K562 (cell line): ENCODE results near the gene GIPR. TPM values are rescaled to one million over a fixed set of nuclear protein-coding genes. Genes with fewer than 3 reads are reported as not detected.

Experiments
- DIDO1 ChIP-seq: fragments of 450-650 bp; IDR thresholded peaks from 2 replicates; pipeline ENCODE4 v1.6.1; 2016; ENCODE audit warnings: low read depth, missing biosample characterization, missing genetic modification characterization
- MIER1 ChIP-seq: fragments of 450-650 bp; IDR thresholded peaks from 2 replicates; pipeline ENCODE4 v1.6.1; 2016; ENCODE audit warnings: antibody characterized with exemption, mild to moderate bottlenecking, low read depth
- NR2F6 ChIP-seq: fragments of 450-650 bp; formaldehyde crosslinking; IDR thresholded peaks from 2 replicates; pipeline ENCODE4 v1.4.0; 2020; ENCODE audit warnings: mild to moderate bottlenecking
- PHF8 ChIP-seq: fragments of 200-600 bp; sonication (generic); IDR thresholded peaks from 2 replicates; pipeline ENCODE4 v1.6.1; 2012; ENCODE audit warnings: mixed run types, mild to moderate bottlenecking, inconsistent platforms, low read length, moderate library complexity, borderline replicate concordance
- PHTF2 ChIP-seq: fragments of 250-450 bp; sonication (Bioruptor Pico); IDR thresholded peaks from 2 replicates; pipeline ENCODE4 v1.5.0; 2021; ENCODE audit warnings: mild to moderate bottlenecking
- PRMT5 ChIP-seq: sonication (generic); formaldehyde crosslinking; IDR thresholded peaks from 2 replicates; pipeline ENCODE4 v1.5.0; 2020; ENCODE audit warnings: missing genetic modification reagents
- RBBP5 ChIP-seq: fragments of 200-600 bp; sonication (generic); IDR thresholded peaks from 2 replicates; pipeline ENCODE4 v1.6.1; 2012; ENCODE audit warnings: borderline replicate concordance, mild to moderate bottlenecking, low read length, control low read depth, inconsistent platforms; ENCODE audit not compliant: insufficient read depth, poor library complexity, severe bottlenecking
- SIN3A ChIP-seq, 2 experiments: fragments of 150-350 bp in 1 of 2; IDR thresholded peaks; 2 replicates each; pipeline ENCODE4 v1.6.1; 2011 to 2016; ENCODE audit warnings: borderline replicate concordance in 2 of 2, low read depth in 2 of 2, low read length in 2 of 2, mild to moderate bottlenecking in 2 of 2, moderate library complexity in 2 of 2; ENCODE audit not compliant: control insufficient read depth in 1 of 2
- TOE1 ChIP-seq, 2 experiments: fragments of 450-650 bp in 1 of 2; sonication (generic) in 1 of 2; formaldehyde crosslinking in 1 of 2; IDR thresholded peaks; 2 replicates each; pipeline versions ENCODE4 v1.7.1 to v1.8.0; 2016 to 2022; ENCODE audit warnings: borderline replicate concordance in 2 of 2, mild to moderate bottlenecking in 2 of 2, antibody characterized with exemption in 1 of 2, inconsistent platforms in 1 of 2, low read depth in 1 of 2, missing genetic modification reagents in 1 of 2, moderate library complexity in 1 of 2
- ZNF551 ChIP-seq: fragments of 250-450 bp; sonication (Bioruptor Pico); IDR thresholded peaks from 2 replicates; pipeline ENCODE4 v1.5.0; 2021; ENCODE audit warnings: mild to moderate bottlenecking, moderate library complexity
- ZNF644 ChIP-seq: fragments of 200-800 bp; sonication (Bioruptor generic); IDR thresholded peaks from 2 replicates; pipeline ENCODE4 v1.6.1; 2016; ENCODE audit warnings: low read depth, missing genetic modification characterization, missing compliant biosample characterization
- polyA plus RNA-seq, 8 experiments: library from polyadenylated mRNA; depleted of rRNA in 4 of 8; stranded (reverse) in 5 of 8; unstranded in 3 of 8; fragments of >200 nt; fragmentation: Nextera tagmentation in 2 of 8; fragmentation: Illumina TruSeq in 1 of 8; extraction: Ambion mirVana in 2 of 8; extraction: Trizol in 1 of 8; gene quantifications; 2 replicates each; pipeline versions ENCODE4 v1.2.1 to v1.2.3, GENCODE V29; 2011 to 2014; ENCODE audit warnings: inconsistent platforms in 1 of 8, missing spikeins in 1 of 8
- total RNA-seq, 7 experiments: library from RNA; depleted of rRNA in 6 of 7; stranded (reverse); fragments of >200 nt in 6 of 7; fragmentation: Illumina TruSeq in 2 of 7; extraction: Trizol in 2 of 7; gene quantifications; 2 replicates each; pipeline versions ENCODE4 v1.2.1 to v1.2.3, GENCODE V29; 2011 to 2021; ENCODE audit warnings: low replicate concordance in 1 of 7
- TF ChIP-seq, protein P1 (sequence below): sonication (generic); formaldehyde crosslinking; IDR thresholded peaks from 2 replicates; pipeline ENCODE4 v1.8.1; 2023; ENCODE audit warnings: mild to moderate bottlenecking, missing genetic modification reagents
- TF ChIP-seq, protein P2 (sequence below): fragments of 250-450 bp; sonication (Bioruptor Pico); IDR thresholded peaks from 2 replicates; pipeline ENCODE4 v1.8.0; 2021; ENCODE audit warnings: moderate library complexity, mild to moderate bottlenecking, inconsistent platforms
- TF ChIP-seq, protein P3 (sequence below): sonication (generic); formaldehyde crosslinking; IDR thresholded peaks from 2 replicates; pipeline ENCODE4 v1.8.0; 2022; ENCODE audit warnings: mild to moderate bottlenecking, missing genetic modification reagents
- TF ChIP-seq, protein P4 (sequence below): sonication (generic); formaldehyde crosslinking; IDR thresholded peaks from 2 replicates; pipeline ENCODE4 v1.8.0; 2022; ENCODE audit warnings: missing genetic modification reagents, mild to moderate bottlenecking, borderline replicate concordance
- TF ChIP-seq, protein P5 (sequence below): conservative IDR thresholded peaks from 2 replicates; pipeline ENCODE4 v1.6.1; 2011; ENCODE audit warnings: low read depth, mild to moderate bottlenecking, low read length; ENCODE audit not compliant: control insufficient read depth
- TF ChIP-seq, protein P6 (sequence below): fragments of 450-650 bp; formaldehyde crosslinking; conservative IDR thresholded peaks from 2 replicates; pipeline ENCODE4 v1.4.0; 2022; ENCODE audit warnings: mild to moderate bottlenecking, missing genetic modification characterization

The GIPR gene
- total and polyA plus RNA-seq, 9 of the 15 experiments (the other 6 are each of a cell fraction or from before 2014, with no cell fraction given), result 2.2 to 26.8 (median 12.7) TPM

DNA sequence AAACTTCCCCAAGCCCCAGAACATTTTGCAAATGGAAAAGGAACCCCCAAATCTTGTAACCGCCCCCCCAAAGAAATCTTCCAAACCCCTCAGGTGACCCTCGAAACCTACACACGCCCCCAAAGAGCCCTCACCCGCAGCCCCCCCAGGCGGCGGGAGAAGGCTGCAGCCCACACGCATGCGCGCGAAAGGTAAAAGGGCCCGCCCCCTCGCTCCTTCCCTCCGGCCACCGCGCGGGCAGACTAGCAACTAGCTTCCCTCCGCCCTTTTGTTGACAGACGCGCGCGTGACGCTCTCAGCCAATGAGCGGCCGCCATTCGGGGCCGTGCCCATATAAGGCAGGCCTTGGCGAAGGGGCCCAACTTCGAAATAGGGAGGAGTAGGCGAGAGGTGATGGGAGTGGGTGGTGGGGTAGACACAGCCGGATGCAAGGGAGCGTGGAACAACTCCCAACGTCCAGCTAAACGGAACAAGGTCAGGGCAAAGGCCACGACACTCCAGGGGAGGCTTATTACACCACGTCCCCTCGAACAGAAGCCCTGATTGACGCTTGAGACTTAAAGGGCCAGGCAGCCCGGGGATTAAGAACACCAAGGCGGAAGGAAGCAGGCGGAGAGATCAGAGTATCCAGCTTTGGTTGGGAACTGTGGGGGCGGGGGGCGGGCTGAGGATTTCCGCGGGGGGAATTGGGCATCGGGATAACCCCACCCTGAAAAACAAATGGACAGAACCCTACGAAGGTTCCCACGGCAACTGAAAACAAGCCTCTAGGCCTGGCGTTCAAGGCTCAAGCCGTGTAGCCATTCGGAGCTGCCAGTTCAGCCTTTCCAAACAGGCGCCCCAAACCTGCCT, 49.3 kb downstream of the GIPR start (continued):
- TF ChIP-seq, protein P1, sequence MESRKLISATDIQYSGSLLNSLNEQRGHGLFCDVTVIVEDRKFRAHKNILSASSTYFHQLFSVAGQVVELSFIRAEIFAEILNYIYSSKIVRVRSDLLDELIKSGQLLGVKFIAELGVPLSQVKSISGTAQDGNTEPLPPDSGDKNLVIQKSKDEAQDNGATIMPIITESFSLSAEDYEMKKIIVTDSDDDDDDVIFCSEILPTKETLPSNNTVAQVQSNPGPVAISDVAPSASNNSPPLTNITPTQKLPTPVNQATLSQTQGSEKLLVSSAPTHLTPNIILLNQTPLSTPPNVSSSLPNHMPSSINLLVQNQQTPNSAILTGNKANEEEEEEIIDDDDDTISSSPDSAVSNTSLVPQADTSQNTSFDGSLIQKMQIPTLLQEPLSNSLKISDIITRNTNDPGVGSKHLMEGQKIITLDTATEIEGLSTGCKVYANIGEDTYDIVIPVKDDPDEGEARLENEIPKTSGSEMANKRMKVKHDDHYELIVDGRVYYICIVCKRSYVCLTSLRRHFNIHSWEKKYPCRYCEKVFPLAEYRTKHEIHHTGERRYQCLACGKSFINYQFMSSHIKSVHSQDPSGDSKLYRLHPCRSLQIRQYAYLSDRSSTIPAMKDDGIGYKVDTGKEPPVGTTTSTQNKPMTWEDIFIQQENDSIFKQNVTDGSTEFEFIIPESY, result peak; percentile 63; the same call in 1 of the 2 replicates
- no peak for TF ChIP-seq MIER1
- TF ChIP-seq, protein P2, sequence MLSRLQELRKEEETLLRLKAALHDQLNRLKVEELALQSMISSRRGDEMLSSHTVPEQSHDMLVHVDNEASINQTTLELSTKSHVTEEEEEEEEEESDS (CRISPR knock-in tag), result no peak
- TF ChIP-seq DIDO1, result no peak
- TF ChIP-seq, protein P3, sequence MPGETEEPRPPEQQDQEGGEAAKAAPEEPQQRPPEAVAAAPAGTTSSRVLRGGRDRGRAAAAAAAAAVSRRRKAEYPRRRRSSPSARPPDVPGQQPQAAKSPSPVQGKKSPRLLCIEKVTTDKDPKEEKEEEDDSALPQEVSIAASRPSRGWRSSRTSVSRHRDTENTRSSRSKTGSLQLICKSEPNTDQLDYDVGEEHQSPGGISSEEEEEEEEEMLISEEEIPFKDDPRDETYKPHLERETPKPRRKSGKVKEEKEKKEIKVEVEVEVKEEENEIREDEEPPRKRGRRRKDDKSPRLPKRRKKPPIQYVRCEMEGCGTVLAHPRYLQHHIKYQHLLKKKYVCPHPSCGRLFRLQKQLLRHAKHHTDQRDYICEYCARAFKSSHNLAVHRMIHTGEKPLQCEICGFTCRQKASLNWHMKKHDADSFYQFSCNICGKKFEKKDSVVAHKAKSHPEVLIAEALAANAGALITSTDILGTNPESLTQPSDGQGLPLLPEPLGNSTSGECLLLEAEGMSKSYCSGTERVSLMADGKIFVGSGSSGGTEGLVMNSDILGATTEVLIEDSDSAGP (CRISPR knock-in tag), result peak; percentile 98
- TF ChIP-seq, protein P4, sequence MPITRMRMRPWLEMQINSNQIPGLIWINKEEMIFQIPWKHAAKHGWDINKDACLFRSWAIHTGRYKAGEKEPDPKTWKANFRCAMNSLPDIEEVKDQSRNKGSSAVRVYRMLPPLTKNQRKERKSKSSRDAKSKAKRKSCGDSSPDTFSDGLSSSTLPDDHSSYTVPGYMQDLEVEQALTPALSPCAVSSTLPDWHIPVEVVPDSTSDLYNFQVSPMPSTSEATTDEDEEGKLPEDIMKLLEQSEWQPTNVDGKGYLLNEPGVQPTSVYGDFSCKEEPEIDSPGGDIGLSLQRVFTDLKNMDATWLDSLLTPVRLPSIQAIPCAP (CRISPR knock-in tag), result no peak
- no peak for TF ChIP-seq ZNF551 (CRISPR knock-in tag)
- TF ChIP-seq, protein P5, sequence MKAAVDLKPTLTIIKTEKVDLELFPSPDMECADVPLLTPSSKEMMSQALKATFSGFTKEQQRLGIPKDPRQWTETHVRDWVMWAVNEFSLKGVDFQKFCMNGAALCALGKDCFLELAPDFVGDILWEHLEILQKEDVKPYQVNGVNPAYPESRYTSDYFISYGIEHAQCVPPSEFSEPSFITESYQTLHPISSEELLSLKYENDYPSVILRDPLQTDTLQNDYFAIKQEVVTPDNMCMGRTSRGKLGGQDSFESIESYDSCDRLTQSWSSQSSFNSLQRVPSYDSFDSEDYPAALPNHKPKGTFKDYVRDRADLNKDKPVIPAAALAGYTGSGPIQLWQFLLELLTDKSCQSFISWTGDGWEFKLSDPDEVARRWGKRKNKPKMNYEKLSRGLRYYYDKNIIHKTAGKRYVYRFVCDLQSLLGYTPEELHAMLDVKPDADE, result no peak; the same call in 1 of the 2 replicates
- no peak for TF ChIP-seq PRMT5 (CRISPR knock-in tag)
- peak in 1 of 2 experiments; percentile 82; a peak in 1 of 4 replicates for TF ChIP-seq SIN3A (IDR thresholded peaks at IDR 0.05; ENCODE audit: borderline replicate concordance in 2 of 2, control insufficient read depth in 1 of 2, low read depth in 2 of 2, low read length in 2 of 2)
- 0 out of 2 replicates have a peak, but pooled peaks have one; percentile 24 for TF ChIP-seq PHTF2
- TF ChIP-seq RBBP5, result no peak
- peak; percentile 43; the same call in 1 of the 2 replicates for TF ChIP-seq PHF8
- peak; percentile 96 for TF ChIP-seq TOE1 (IDR thresholded peaks at IDR 0.05; ENCODE audit: borderline replicate concordance)
- TF ChIP-seq TOE1 (CRISPR knock-in tag; IDR thresholded peaks at IDR 0.05; ENCODE audit: borderline replicate concordance, low read depth), result no peak
- peak; percentile 90; the same call in 1 of the 2 replicates for TF ChIP-seq ZNF644 (tag)
- 0 out of 2 replicates have a peak, but pooled peaks have one; percentile 37 for TF ChIP-seq NR2F6 (CRISPR knock-in tag)
- TF ChIP-seq, protein P6, sequence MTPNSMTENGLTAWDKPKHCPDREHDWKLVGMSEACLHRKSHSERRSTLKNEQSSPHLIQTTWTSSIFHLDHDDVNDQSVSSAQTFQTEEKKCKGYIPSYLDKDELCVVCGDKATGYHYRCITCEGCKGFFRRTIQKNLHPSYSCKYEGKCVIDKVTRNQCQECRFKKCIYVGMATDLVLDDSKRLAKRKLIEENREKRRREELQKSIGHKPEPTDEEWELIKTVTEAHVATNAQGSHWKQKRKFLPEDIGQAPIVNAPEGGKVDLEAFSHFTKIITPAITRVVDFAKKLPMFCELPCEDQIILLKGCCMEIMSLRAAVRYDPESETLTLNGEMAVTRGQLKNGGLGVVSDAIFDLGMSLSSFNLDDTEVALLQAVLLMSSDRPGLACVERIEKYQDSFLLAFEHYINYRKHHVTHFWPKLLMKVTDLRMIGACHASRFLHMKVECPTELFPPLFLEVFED (CRISPR knock-in tag), result no peak
